GM23338 (cell line): Measurements from ENCODE around the gene MC3R. TPM values are rescaled to one million over a fixed set of nuclear protein-coding genes. Genes with fewer than 3 reads are reported as not detected.

Experiments used
- ATAC-seq: fragments of 200-7000 bp; cut with Tn5 transposase; 3 replicates; pipeline ENCODE4 v1.9.1; 2020
- DNase-seq: peaks from one replicate; pipeline ENCODE4 v3.0.0-alpha.2; 2015; ENCODE audit warnings: low spot score
- H2AFZ ChIP-seq: fragments of 200-600 bp; sonication (generic); 2 replicates; pipeline ENCODE4 v1.8.0; 2016; ENCODE audit warnings: antibody characterized with exemption, mild to moderate bottlenecking, moderate library complexity
- H3F3A ChIP-seq: fragments of 200-600 bp; sonication (generic); replicated peaks from 2 replicates; pipeline ENCODE4 v1.8.0; 2017; ENCODE audit warnings: antibody characterized with exemption, mixed run types, low read depth
- H3K27ac ChIP-seq: fragments of 200-600 bp; sonication (generic); 2 replicates; pipeline ENCODE4 v1.6.1; 2016; ENCODE audit warnings: low read depth
- H3K27me3 ChIP-seq: fragments of 200-600 bp; sonication (generic); 2 replicates; pipeline ENCODE4 v1.8.0; 2016; ENCODE audit warnings: mild to moderate bottlenecking, mixed run types, moderate library complexity; ENCODE audit not compliant: insufficient read depth
- H3K36me3 ChIP-seq: fragments of 200-600 bp; sonication (generic); 2 replicates; pipeline ENCODE4 v1.8.0; 2016; ENCODE audit warnings: mild to moderate bottlenecking; ENCODE audit not compliant: insufficient read depth
- H3K4me1 ChIP-seq: fragments of 200-600 bp; sonication (generic); 2 replicates; pipeline ENCODE4 v1.8.0; 2016; ENCODE audit warnings: mild to moderate bottlenecking, moderate library complexity; ENCODE audit not compliant: insufficient read depth
- H3K4me2 ChIP-seq: fragments of 200-600 bp; sonication (generic); 2 replicates; pipeline ENCODE4 v1.7.1; 2017; ENCODE audit warnings: mixed run types
- H3K4me3 ChIP-seq: fragments of 200-600 bp; sonication (generic); 2 replicates; pipeline ENCODE4 v1.6.1; 2016; ENCODE audit warnings: mixed run types
- H3K79me2 ChIP-seq: fragments of 200-600 bp; sonication (generic); replicated peaks from 2 replicates; pipeline ENCODE4 v1.8.0; 2017; ENCODE audit warnings: mild to moderate bottlenecking; ENCODE audit not compliant: insufficient read depth
- H3K9me2 ChIP-seq: fragments of 200-600 bp; sonication (generic); 2 replicates; pipeline ENCODE4 v1.8.0; 2017; ENCODE audit not compliant: insufficient read depth
- H4K20me1 ChIP-seq: fragments of 200-600 bp; sonication (generic); replicated peaks from 2 replicates; pipeline ENCODE4 v1.8.0; 2017; ENCODE audit warnings: mild to moderate bottlenecking; ENCODE audit not compliant: insufficient read depth
- H3K27ac Mint-ChIP-seq: 2 replicates; pipeline ENCODE4 v1.8.0; 2020; ENCODE audit warnings: inconsistent platforms, mild to moderate bottlenecking, moderate library complexity, mixed read lengths
- H3K27me3 Mint-ChIP-seq: 3 replicates; pipeline ENCODE4 v1.8.0; 2022; ENCODE audit warnings: low read depth, mild to moderate bottlenecking, moderate library complexity, mixed read lengths, inconsistent platforms; ENCODE audit not compliant: insufficient read depth, poor library complexity
- H3K36me3 Mint-ChIP-seq: 3 replicates; pipeline ENCODE4 v1.8.0; 2021; ENCODE audit warnings: low read depth, mild to moderate bottlenecking, inconsistent platforms, moderate library complexity, mixed read lengths
- H3K4me1 Mint-ChIP-seq: 3 replicates; pipeline ENCODE4 v1.8.0; 2020; ENCODE audit warnings: mild to moderate bottlenecking, inconsistent platforms, mixed read lengths
- H3K4me3 Mint-ChIP-seq: 3 replicates; pipeline ENCODE4 v1.8.0; 2021; ENCODE audit warnings: moderate library complexity, mild to moderate bottlenecking, inconsistent platforms, mixed read lengths
- H3K9me3 Mint-ChIP-seq: 3 replicates; pipeline ENCODE4 v1.8.0; 2020; ENCODE audit warnings: moderate library complexity, mild to moderate bottlenecking, inconsistent platforms, mixed read lengths
- CREB1 ChIP-seq: fragments of 250-450 bp; sonication (Bioruptor Pico); IDR thresholded peaks from 2 replicates; pipeline ENCODE4 v1.5.0; 2020; ENCODE audit warnings: low read depth, mild to moderate bottlenecking, moderate library complexity
- EZH2phosphoT487 ChIP-seq: fragments of 200-600 bp; sonication (generic); IDR thresholded peaks from one replicate; pipeline ENCODE4 v1.8.1; 2018; ENCODE audit warnings: antibody characterized with exemption; ENCODE audit not compliant: unreplicated experiment
- NANOG ChIP-seq: IDR thresholded peaks from 2 replicates; pipeline ENCODE4 v1.6.1; 2016; ENCODE audit warnings: antibody characterized with exemption, borderline replicate concordance
- POLR2AphosphoS5 ChIP-seq: IDR thresholded peaks from 2 replicates; pipeline ENCODE4 v1.6.1; 2016; ENCODE audit warnings: antibody characterized with exemption, low read depth
- STAT1 ChIP-seq: IDR thresholded peaks from one replicate; pipeline ENCODE4 v1.6.1; 2016; ENCODE audit warnings: antibody characterized with exemption; ENCODE audit not compliant: unreplicated experiment
- ZNF331 ChIP-seq: fragments of 250-450 bp; sonication (Bioruptor Pico); IDR thresholded peaks from 2 replicates; pipeline ENCODE4 v1.5.0; 2020; ENCODE audit warnings: low read depth, mild to moderate bottlenecking, moderate library complexity
- polyA plus RNA-seq: library from polyadenylated mRNA; unstranded; fragments of >200 nt; fragmentation: Nextera tagmentation; extraction: Ambion mirVana; gene quantifications from 2 replicates; pipeline ENCODE4 v1.2.1, GENCODE V29; 2016
- total RNA-seq: library from RNA; depleted of rRNA; stranded (reverse); fragments of >200 nt; shearing (Covaris generic); gene quantifications from 2 replicates; pipeline ENCODE4 v1.2.3, GENCODE V29; 2014
- TF ChIP-seq, protein P1 (sequence below): fragments of 250-450 bp; sonication (Bioruptor Pico); IDR thresholded peaks from 2 replicates; pipeline ENCODE4 v1.5.0; 2020; ENCODE audit warnings: mild to moderate bottlenecking, moderate library complexity

The MC3R gene
- total and polyA plus RNA-seq, 2 experiments from 2014 or later, result not detected

GRCh38 chr20:56213321-56213720 is 35.2 kb upstream of the MC3R start:
- Mint-ChIP-seq H3K4me1 (no peaks in the 10 kb centered on the region), H3K4me3 (no peak overlapping the region), H3K9me3 (peaks cover 95% of the 10 kb centered on the region), H3K27me3 (peaks cover 10% of the 10 kb centered on the region), H3K27ac (no peak overlapping the region), H3K36me3 (peaks cover 53% of the 10 kb centered on the region)
- Histone ChIP-seq H3K4me1 (no peaks in the 10 kb centered on the region), H4K20me1 (no peaks in the 10 kb centered on the region), H3K36me3 (peaks cover 3% of the 10 kb centered on the region), H3F3A (no peaks in the 10 kb centered on the region), H2AFZ (no peak overlapping the region), H3K27me3 (no peaks in the 10 kb centered on the region), H3K4me2 (no peak overlapping the region), H3K4me3 (no peak overlapping the region), H3K79me2 (no peaks in the 10 kb centered on the region), H3K27ac (no peak overlapping the region), H3K9me2 (no peaks in the 10 kb centered on the region)
- TF ChIP-seq EZH2phosphoT487 (no peak), POLR2AphosphoS5 (no peak), STAT1 (no peak), CREB1 (no peak)
- TF ChIP-seq, protein P1, sequence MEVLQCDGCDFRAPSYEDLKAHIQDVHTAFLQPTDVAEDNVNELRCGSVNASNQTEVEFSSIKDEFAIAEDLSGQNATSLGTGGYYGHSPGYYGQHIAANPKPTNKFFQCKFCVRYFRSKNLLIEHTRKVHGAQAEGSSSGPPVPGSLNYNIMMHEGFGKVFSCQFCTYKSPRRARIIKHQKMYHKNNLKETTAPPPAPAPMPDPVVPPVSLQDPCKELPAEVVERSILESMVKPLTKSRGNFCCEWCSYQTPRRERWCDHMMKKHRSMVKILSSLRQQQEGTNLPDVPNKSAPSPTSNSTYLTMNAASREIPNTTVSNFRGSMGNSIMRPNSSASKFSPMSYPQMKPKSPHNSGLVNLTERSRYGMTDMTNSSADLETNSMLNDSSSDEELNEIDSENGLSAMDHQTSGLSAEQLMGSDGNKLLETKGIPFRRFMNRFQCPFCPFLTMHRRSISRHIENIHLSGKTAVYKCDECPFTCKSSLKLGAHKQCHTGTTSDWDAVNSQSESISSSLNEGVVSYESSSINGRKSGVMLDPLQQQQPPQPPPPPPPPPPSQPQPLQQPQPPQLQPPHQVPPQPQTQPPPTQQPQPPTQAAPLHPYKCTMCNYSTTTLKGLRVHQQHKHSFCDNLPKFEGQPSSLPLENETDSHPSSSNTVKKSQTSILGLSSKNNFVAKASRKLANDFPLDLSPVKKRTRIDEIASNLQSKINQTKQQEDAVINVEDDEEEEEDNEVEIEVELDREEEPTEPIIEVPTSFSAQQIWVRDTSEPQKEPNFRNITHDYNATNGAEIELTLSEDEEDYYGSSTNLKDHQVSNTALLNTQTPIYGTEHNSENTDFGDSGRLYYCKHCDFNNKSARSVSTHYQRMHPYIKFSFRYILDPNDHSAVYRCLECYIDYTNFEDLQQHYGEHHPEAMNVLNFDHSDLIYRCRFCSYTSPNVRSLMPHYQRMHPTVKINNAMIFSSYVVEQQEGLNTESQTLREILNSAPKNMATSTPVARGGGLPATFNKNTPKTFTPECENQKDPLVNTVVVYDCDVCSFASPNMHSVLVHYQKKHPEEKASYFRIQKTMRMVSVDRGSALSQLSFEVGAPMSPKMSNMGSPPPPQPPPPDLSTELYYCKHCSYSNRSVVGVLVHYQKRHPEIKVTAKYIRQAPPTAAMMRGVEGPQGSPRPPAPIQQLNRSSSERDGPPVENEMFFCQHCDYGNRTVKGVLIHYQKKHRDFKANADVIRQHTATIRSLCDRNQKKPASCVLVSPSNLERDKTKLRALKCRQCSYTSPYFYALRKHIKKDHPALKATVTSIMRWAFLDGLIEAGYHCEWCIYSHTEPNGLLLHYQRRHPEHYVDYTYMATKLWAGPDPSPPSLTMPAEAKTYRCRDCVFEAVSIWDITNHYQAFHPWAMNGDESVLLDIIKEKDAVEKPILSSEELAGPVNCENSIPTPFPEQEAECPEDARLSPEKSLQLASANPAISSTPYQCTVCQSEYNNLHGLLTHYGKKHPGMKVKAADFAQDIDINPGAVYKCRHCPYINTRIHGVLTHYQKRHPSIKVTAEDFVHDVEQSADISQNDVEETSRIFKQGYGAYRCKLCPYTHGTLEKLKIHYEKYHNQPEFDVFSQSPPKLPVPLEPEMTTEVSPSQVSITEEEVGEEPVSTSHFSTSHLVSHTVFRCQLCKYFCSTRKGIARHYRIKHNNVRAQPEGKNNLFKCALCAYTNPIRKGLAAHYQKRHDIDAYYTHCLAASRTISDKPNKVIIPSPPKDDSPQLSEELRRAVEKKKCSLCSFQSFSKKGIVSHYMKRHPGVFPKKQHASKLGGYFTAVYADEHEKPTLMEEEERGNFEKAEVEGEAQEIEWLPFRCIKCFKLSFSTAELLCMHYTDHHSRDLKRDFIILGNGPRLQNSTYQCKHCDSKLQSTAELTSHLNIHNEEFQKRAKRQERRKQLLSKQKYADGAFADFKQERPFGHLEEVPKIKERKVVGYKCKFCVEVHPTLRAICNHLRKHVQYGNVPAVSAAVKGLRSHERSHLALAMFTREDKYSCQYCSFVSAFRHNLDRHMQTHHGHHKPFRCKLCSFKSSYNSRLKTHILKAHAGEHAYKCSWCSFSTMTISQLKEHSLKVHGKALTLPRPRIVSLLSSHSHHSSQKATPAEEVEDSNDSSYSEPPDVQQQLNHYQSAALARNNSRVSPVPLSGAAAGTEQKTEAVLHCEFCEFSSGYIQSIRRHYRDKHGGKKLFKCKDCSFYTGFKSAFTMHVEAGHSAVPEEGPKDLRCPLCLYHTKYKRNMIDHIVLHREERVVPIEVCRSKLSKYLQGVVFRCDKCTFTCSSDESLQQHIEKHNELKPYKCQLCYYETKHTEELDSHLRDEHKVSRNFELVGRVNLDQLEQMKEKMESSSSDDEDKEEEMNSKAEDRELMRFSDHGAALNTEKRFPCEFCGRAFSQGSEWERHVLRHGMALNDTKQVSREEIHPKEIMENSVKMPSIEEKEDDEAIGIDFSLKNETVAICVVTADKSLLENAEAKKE (CRISPR knock-in tag), result no peak
- DNase-seq, result no peak
- ATAC-seq, result no peak

GRCh38 chr20:56215115-56215514 is 33.4 kb upstream of the MC3R start:
- no peak for DNase-seq
- Mint-ChIP-seq H3K9me3 (peaks cover 95% of the 10 kb centered on the region), H3K4me3 (no peak overlapping the region), H3K4me1 (no peaks in the 10 kb centered on the region), H3K27me3 (peaks cover 9% of the 10 kb centered on the region), H3K36me3 (peaks cover 50% of the 10 kb centered on the region), H3K27ac (no peak overlapping the region)
- H3K27ac ChIP-seq, result no peak overlapping the region
- no peak overlapping the region for H2AFZ ChIP-seq
- H3K9me2 ChIP-seq, result no peaks in the 10 kb centered on the region
- TF ChIP-seq NANOG (no peak), ZNF331 (CRISPR knock-in tag) (no peak), EZH2phosphoT487 (no peak), CREB1 (no peak), STAT1 (no peak)
- TF ChIP-seq, protein P1 (CRISPR knock-in tag), result no peak
- H3K4me1 ChIP-seq, result no peaks in the 10 kb centered on the region
- no peaks in the 10 kb centered on the region for H4K20me1 ChIP-seq
- H3K4me3 ChIP-seq, result no peak overlapping the region
- H3K27me3 ChIP-seq, result no peaks in the 10 kb centered on the region
- no peaks in the 10 kb centered on the region; the same call in 1 of the 2 replicates for H3K36me3 ChIP-seq
- no peaks in the 10 kb centered on the region for H3K79me2 ChIP-seq
- no peak for ATAC-seq
- no peak overlapping the region for H3K4me2 ChIP-seq
- H3F3A ChIP-seq, result no peaks in the 10 kb centered on the region
